GM18526 (cell line): ENCODE data around the gene ENO2.

ENCODE experiments used
- POLR2A ChIP-seq: IDR thresholded peaks from 3 replicates; pipeline ENCODE4 v1.6.1; 2011; ENCODE audit not compliant: insufficient read length; ENCODE audit errors: extremely low read depth

Gene ENO2

GRCh38 chr12:6950811-6951540, 36.6 kb downstream of the ENO2 start, which contains the start of gene PTPN6:
PTPN6 (plus strand) TSS chr12:6951356; CDS start chr12:6951513, 157 bp downstream.
- TF ChIP-seq POLR2A: peak; percentile 94

GRCh38 chr12:6951551-6952120, 37.3 kb downstream of the ENO2 start:
- TF ChIP-seq POLR2A: no peak

- peak; percentile 46 for TF ChIP-seq POLR2A
Measured at GRCh38 chr12:6952121-6952862, 37.9 kb downstream of the ENO2 start.

DNA sequence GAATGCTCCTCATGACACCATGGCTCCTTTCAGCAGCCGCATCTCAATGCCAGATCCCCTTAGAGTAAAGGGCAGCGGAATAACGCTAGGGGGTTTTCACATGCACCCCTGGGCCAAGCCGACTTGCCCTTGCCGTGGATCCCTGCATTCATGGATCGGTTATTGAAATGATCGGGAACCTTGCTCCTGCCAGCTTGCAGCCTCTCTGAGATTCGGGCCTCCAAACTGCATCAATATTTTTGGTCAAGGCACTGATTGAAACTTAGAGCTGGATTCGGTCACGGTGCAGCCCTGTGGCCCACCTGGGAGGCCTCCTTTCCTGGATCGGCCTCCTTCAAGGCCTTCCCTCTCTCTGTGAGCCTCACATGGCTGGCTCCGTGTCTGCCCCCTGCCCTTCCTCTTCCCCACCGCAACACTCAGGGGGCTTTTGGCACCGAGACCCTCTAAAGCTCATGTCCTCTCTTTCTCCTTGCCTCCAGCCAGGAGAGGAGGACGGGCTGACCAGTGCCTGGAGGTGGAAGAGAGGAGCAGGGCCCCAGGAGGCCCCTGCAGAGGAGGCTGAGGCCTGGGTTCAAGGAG, 38.6 kb downstream of the ENO2 start:
- TF ChIP-seq POLR2A: no peak

DNA sequence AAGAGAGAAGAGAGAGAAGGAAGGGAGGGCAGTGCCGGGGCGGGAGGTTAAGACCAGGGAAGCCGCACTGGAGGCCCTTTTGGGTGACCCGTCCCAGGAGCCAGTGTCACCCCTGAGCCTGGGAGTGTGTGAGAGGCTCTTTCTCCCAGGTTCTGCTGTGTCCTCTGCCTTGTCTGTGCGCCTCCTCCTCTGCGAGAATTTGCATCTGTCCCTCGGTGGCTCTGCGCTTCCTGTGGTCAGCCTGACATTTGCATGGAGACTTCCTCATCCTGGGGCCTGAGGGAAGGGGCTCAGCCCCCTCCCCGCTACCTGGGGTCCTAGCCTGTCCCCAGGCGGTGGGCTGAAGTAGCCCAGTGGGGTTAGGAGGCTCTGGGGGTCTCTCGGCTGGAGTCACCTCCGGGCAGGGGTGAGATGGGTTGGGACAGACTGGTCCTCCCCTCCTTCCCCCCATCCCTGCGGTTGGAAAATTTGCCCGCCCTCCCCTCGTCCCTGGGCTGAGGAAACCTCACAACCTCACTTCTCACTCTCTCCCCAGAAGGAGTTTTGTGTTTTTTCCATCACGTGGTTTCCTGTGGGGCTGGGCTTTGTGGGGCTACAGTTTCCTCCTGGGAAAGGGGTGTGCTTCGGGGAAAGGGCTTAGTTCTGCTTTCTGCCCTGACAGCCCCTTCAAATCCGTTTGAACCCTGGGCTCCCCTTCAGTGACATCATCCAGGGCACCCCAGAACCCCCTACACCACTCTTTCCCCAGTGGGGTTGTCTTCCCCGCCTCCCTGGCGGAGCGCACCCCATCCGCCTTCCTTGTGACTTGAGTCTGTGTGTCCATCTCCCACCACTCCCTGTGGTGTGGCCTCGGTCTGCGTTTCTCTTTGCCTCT, 39.3 kb downstream of the ENO2 start:
- peak; percentile 99 for TF ChIP-seq POLR2A

GRCh38 chr12:6954316-6955107, 40.1 kb downstream of the ENO2 start:
- TF ChIP-seq POLR2A: no peak

GRCh38 chr12:6955108-6956020, 41.0 kb downstream of the ENO2 start:
- TF ChIP-seq POLR2A: peak; percentile 7

- no peak for TF ChIP-seq POLR2A
Measured at GRCh38 chr12:6956021-6956727, 41.8 kb downstream of the ENO2 start.

DNA sequence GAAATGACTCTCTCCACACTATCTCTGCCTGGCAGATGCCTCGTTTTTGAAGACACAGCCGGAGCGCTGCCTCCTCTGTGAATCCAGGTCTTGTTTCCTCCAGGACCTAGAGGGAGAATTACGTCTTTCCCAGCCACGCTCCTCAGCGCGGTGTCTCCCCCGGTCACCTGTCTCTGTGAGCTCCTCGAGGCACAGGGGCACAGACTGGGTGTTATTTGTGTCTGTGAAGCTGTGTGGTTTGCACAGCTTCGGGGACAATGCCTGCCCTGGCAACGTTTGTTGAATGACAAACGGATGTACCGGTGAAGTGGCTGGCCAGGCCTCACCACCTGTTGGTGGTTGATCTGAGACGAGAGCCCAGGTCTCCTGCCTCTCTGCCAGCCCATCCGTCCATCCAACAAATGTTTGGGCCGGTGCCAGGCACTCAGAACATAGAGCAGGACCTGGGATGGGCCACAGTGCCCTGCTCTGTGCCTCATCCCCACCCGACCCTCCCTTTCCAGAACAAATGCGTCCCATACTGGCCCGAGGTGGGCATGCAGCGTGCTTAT, 42.8 kb downstream of the ENO2 start:
- TF ChIP-seq POLR2A: peak; percentile 22

GRCh38 chr12:6957741-6958608, 43.6 kb downstream of the ENO2 start:
- no peak for TF ChIP-seq POLR2A

DNA sequence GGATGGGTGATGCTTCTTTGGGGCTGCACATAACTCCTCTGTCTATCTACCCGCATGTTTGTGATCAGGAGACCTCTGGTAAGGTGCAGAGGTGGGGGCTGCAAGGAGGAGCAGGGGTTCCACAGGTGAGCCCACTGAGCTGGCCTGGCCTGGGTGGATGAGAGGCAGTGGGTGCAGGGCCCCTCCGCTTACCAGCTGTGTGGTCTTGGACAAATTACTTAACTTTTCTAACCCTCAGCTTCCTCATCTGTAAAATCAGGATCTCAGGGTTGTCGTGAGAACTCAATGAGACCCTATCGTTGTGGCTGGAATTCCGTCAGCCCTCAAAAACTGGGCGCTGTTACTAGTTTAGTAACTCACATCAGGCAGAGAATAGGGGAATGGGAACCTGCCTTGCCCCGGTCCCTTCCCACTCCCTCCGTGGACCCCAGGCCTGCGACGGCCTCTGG, 44.3 kb downstream of the ENO2 start:
- TF ChIP-seq POLR2A: no peak
